Natural killer cell treated with Interleukin-12 subunit alpha and Interleukin-12 subunit beta and Interleukin-15 and Interleukin-18, amount 100 ng/mL, for 72 hours (primary cell): ENCODE results near the gene RHCE. TPM values are rescaled to one million over a fixed set of nuclear protein-coding genes. Genes with fewer than 3 reads are reported as not detected.
"Not testable (repeated sequence)": the region's sequence is repeated elsewhere in the genome, so short reads cannot be mapped to it uniquely, and the experiment has no call there.

Experiments
- ATAC-seq, 2 donors: fragments of 150-1000 bp; cut with Tn5 transposase in 1 of 2; sonication (Bioruptor Pico), chemical (Tn5 transposase) in 1 of 2; 2 replicates each; pipeline ENCODE4 v1.10.0; 2021
- DNase-seq: peaks from one replicate; pipeline ENCODE4 v3.0.0; 2022; ENCODE audit warnings: low spot score
- H3K27ac Mint-ChIP-seq, 2 donors: 1 replicate in 1 of 2; 2 replicates in 1 of 2; pipeline ENCODE4 v1.8.0; 2022; ENCODE audit warnings: mixed read lengths in 2 of 2, mild to moderate bottlenecking in 1 of 2, moderate library complexity in 1 of 2
- H3K27me3 Mint-ChIP-seq, 2 donors: 1 replicate in 1 of 2; 2 replicates in 1 of 2; pipeline ENCODE4 v1.8.0; 2022; ENCODE audit warnings: mixed read lengths in 2 of 2
- H3K36me3 Mint-ChIP-seq: one replicate; pipeline ENCODE4 v1.8.0; 2022; ENCODE audit warnings: mixed read lengths
- H3K4me1 Mint-ChIP-seq, 2 donors: 1 replicate in 1 of 2; 2 replicates in 1 of 2; pipeline ENCODE4 v1.8.0; 2022; ENCODE audit warnings: low read depth in 2 of 2, mixed read lengths in 2 of 2, mild to moderate bottlenecking in 1 of 2
- H3K4me3 Mint-ChIP-seq: one replicate; pipeline ENCODE4 v1.8.0; 2022; ENCODE audit warnings: mixed read lengths
- H3K9me3 Mint-ChIP-seq: 2 replicates; pipeline ENCODE4 v1.8.0; 2022; ENCODE audit warnings: mixed read lengths
- total RNA-seq, 2 donors: library from RNA; stranded (reverse); gene quantifications; one replicate each; pipeline ENCODE4 v1.2.3, GENCODE V29; 2022

RHCE gene
- total RNA-seq, 2 donors from 2014 or later: not detected

- DNase-seq, H3K27me3 Mint-ChIP-seq, H3K27ac Mint-ChIP-seq, H3K9me3 Mint-ChIP-seq, H3K4me1 Mint-ChIP-seq, H3K4me3 Mint-ChIP-seq: not testable (repeated sequence)
- peak in 1 of 2 donors; percentile 96 for ATAC-seq
- H3K36me3 Mint-ChIP-seq: peaks cover 11% of the 10 kb centered on the region
Measured at GRCh38 chr1:25362634-25363559, 57.7 kb downstream of the RHCE start.

DNA sequence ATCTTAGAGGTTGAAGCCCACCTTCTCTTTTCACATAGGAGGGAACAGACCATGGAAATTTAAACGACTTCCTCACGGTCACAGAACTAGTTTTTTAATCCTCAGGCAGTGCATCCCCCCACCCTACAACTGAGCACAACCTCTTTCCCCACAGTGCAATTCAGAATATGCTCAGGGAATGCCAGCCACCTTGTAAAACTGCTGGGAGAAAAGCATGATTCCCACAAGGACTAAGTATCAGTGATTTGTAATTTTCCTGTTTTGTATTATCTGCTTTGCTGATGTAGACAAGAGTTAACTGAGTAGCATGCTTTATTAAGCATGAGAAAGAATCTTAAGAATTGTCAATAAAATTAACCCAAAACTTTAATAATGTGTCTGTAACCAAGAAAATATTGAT is 58.7 kb downstream of the RHCE start:
- no peak overlapping the region for H3K4me3 Mint-ChIP-seq
- no peak for ATAC-seq
- no peaks in the 10 kb centered on the region for H3K9me3 Mint-ChIP-seq
- H3K4me1 Mint-ChIP-seq: peaks cover 6% of the 10 kb centered on the region in 2 donors
- H3K27ac Mint-ChIP-seq: peak overlapping the region in 1 of 2 donors; percentile 20
- no peaks in the 10 kb centered on the region for H3K27me3 Mint-ChIP-seq
- DNase-seq: no peak
- peaks cover 11% of the 10 kb centered on the region for H3K36me3 Mint-ChIP-seq

- Mint-ChIP-seq H3K4me3 (no peak overlapping the region), H3K27ac (no peak overlapping the region), H3K4me1 (peaks cover 11 to 13% of the 10 kb centered on the region in 2 donors), H3K27me3 (no peaks in the 10 kb centered on the region), H3K9me3 (no peaks in the 10 kb centered on the region), H3K36me3 (peaks cover 17% of the 10 kb centered on the region)
- no peak for DNase-seq
- no peak for ATAC-seq
Measured at GRCh38 chr1:25360596-25361581, 59.7 kb downstream of the RHCE start.

DNA sequence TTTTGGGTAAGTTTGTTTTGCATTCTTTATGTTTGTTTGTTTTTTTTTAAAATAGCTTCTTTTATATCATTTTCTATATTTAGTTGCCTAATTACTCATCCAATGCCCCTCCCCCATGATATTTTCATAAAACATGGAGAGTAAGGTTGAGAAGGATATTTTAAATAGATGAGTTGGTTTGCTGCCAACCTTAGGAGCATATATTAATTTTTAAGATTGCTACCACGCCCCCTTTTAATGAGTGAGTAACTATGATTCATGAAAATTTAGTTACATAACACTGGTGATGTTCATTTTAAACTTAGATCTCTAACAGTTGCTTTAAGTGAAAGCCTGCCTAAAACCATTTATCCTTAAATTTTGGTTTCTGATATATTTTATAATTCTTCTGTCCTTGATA is 63.8 kb downstream of the RHCE start:
- H3K4me1 Mint-ChIP-seq: peaks cover 14 to 17% of the 10 kb centered on the region in 2 donors
- DNase-seq (no peak), ATAC-seq (no peak)
- no peaks in the 10 kb centered on the region for H3K9me3 Mint-ChIP-seq
- H3K4me3 Mint-ChIP-seq: peak overlapping the region; percentile 34
- H3K36me3 Mint-ChIP-seq: peaks cover 18% of the 10 kb centered on the region
- H3K27me3 Mint-ChIP-seq: no peaks in the 10 kb centered on the region
- H3K27ac Mint-ChIP-seq: peak overlapping the region; percentile 52 to 55

GRCh38 chr1:25356441-25356840 is 64.2 kb downstream of the RHCE start:
- Mint-ChIP-seq H3K36me3 (peaks cover 16% of the 10 kb centered on the region), H3K4me1 (peaks cover 14 to 15% of the 10 kb centered on the region in 2 donors), H3K27ac (peak overlapping the region; percentile 52 to 60), H3K27me3 (no peaks in the 10 kb centered on the region), H3K4me3 (no peak overlapping the region), H3K9me3 (no peaks in the 10 kb centered on the region)
- DNase-seq (no peak), ATAC-seq (no peak)

DNA sequence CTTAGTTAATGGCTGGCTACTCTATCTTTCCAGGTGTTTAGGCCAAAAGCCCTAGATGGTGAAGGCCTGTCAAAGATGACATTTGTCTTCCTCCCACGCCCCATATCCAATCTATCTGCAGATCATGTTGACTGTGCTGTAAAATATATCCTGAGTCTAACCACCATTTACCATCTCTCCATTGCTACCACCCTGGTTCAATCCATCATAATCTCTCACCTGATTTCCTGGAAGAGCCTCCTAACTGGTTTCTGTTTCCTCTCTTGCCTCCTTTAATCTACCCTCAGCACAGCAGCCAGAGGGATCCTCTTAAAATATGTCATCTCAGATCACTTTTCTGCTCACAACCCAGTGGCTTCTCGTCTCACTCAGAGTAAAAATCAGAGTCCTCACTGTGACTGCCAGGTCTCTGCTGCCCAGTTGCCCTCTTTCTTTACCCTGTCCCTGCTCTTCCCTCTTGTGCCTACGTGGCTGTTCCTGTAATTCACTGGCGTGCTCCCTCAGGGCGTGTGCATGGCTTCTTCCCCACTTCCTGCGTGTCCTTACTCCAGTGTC is 64.7 kb downstream of the RHCE start:
- no peak overlapping the region for H3K4me3 Mint-ChIP-seq
- peaks cover 16% of the 10 kb centered on the region for H3K36me3 Mint-ChIP-seq
- peaks cover 11 to 15% of the 10 kb centered on the region in 2 donors for H3K4me1 Mint-ChIP-seq
- H3K27ac Mint-ChIP-seq: peak overlapping the region; percentile 52 to 60
- H3K27me3 Mint-ChIP-seq: no peaks in the 10 kb centered on the region
- no peaks in the 10 kb centered on the region for H3K9me3 Mint-ChIP-seq
- ATAC-seq (no peak), DNase-seq (no peak)

DNA sequence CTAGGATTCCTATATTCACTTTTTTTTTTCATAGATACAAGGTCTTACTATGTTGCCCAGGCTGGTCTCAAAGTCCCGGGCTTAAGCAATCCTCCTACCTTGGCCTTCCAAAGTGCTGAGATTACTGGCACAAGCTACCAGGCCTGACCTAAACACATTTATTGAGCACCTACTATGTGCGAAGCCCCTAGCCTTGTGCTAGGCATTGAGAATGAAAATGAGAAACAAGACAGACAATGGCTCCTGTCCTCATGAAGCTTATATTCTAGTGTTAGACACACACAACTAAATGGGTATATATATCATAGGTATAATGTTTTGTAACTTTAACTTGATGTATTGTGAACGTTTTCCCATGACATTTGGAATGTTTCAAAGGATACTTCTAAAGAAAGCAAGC is 71.0 kb downstream of the RHCE start:
- peaks cover 6% of the 10 kb centered on the region for H3K36me3 Mint-ChIP-seq

GRCh38 chr1:25347556-25347955 is 73.1 kb downstream of the RHCE start:
- no peaks in the 10 kb centered on the region for H3K9me3 Mint-ChIP-seq
- peaks cover 16% of the 10 kb centered on the region for H3K36me3 Mint-ChIP-seq
- no peaks in the 10 kb centered on the region for H3K27me3 Mint-ChIP-seq
- H3K4me3 Mint-ChIP-seq: no peak overlapping the region
- ATAC-seq: no peak
- H3K27ac Mint-ChIP-seq: no peak overlapping the region
- H3K4me1 Mint-ChIP-seq: peaks cover 17% of the 10 kb centered on the region in 2 donors
- DNase-seq: no peak

More for the DNA sequence above, 71.0 kb downstream of the RHCE start:
- no peak for ATAC-seq
- no peak for DNase-seq
- Mint-ChIP-seq H3K4me3 (no peak overlapping the region), H3K27me3 (no peaks in the 10 kb centered on the region), H3K9me3 (no peaks in the 10 kb centered on the region), H3K27ac (no peak overlapping the region), H3K4me1 (peaks cover 5 to 6% of the 10 kb centered on the region in 2 donors)

GRCh38 chr1:25343872-25344271 is 76.8 kb downstream of the RHCE start:
- DNase-seq (no peak), ATAC-seq (no peak)
- peaks cover 27 to 34% of the 10 kb centered on the region in 2 donors for H3K4me1 Mint-ChIP-seq
- no peaks in the 10 kb centered on the region for H3K27me3 Mint-ChIP-seq
- H3K4me3 Mint-ChIP-seq: no peak overlapping the region
- H3K36me3 Mint-ChIP-seq: peaks cover 16% of the 10 kb centered on the region
- no peaks in the 10 kb centered on the region for H3K9me3 Mint-ChIP-seq
- H3K27ac Mint-ChIP-seq: no peak overlapping the region

GRCh38 chr1:25342846-25343245 is 77.8 kb downstream of the RHCE start:
- Mint-ChIP-seq H3K4me1 (peaks cover 24 to 34% of the 10 kb centered on the region in 2 donors), H3K4me3 (no peak overlapping the region), H3K27ac (no peak overlapping the region), H3K36me3 (peaks cover 16% of the 10 kb centered on the region), H3K9me3 (no peaks in the 10 kb centered on the region), H3K27me3 (no peaks in the 10 kb centered on the region)
- no peak for DNase-seq
- ATAC-seq: no peak

DNA sequence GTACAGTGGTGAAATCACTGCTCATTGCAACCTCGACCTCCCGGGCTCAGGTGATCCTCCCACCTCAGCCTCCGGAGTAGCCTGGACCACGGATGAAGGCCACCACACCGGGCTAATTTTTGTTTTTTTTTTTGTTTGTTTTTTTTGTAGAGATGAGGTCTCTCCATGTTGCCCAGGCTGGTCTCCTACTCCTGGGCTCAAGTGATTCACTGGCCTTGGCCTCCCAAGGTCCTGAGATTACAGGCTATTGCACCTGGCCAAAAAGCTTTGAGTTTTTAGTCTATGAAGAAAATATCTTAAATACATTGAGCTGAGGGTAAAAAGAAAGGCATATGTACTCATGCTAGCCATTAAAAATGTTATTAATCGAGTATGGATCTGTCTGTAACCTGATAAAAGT is 78.9 kb downstream of the RHCE start:
- no peak for DNase-seq
- Mint-ChIP-seq H3K27me3 (no peaks in the 10 kb centered on the region), H3K36me3 (peaks cover 10% of the 10 kb centered on the region), H3K9me3 (no peaks in the 10 kb centered on the region), H3K4me3 (no peak overlapping the region), H3K27ac (no peak overlapping the region), H3K4me1 (peaks cover 27 to 38% of the 10 kb centered on the region in 2 donors)
- no peak for ATAC-seq

- Mint-ChIP-seq H3K4me3 (peak overlapping the region; percentile 93), H3K9me3 (no peaks in the 10 kb centered on the region), H3K36me3 (peaks cover 10% of the 10 kb centered on the region), H3K27ac (peak overlapping the region; percentile 81 to 85), H3K4me1 (peaks cover 25 to 43% of the 10 kb centered on the region in 2 donors), H3K27me3 (no peaks in the 10 kb centered on the region)
- DNase-seq (no peak), ATAC-seq (no peak)
Measured at GRCh38 chr1:25338986-25339385, 81.6 kb downstream of the RHCE start.

DNA sequence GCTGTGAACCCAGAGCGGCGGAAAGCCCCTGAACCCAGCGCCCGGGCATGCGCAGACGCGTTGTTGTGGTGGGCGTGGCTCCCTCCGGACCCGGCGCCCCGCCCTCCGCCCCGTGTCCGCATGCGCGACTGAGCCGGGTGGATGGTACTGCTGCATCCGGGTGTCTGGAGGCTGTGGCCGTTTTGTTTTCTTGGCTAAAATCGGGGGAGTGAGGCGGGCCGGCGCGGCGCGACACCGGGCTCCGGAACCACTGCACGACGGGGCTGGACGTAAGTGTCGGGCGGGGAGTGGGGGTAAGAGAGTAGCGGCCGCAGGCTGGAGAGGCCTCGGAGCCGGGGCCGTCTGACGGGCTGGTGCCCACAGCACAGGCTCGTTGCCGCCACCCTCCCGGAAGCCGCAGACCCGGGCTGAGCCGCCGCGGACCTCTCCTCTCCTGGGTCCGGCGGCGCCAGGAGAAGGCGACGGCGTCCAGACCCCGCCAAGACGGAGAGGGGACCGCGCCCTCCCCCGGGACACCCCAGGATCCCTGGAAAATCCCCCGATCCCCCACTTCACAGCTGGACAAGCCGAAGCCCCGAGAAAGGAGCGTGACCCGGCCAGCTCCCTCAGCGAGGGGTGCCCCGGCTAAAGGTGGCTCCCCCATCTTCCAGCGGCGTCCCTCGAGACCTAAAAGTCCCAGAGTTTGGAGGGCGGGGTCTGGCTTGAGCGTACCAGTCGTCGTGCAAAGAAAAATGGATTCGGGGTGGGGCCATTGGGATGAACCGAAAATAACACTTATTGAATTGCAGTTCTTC is 82.2 kb downstream of the RHCE start, which contains the start of gene TMEM50A:
TMEM50A (plus strand) TSS at position 147 of the 794 bp plus-strand sequence. CDS start 2,153 bp downstream, outside the sequence.
- ATAC-seq (peak; percentile 91 to 94), DNase-seq (peak; percentile 93)
- Mint-ChIP-seq H3K27ac (peak within 1 kb of the TSS; percentile 85 to 88), H3K9me3 (no peaks in the 10 kb centered on the region), H3K4me3 (peak within 1 kb of the TSS; percentile 93), H3K27me3 (no peaks in the 10 kb centered on the region), H3K36me3 (peaks cover 4% of the 10 kb centered on the region), H3K4me1 (peaks cover 19 to 38% of the 10 kb centered on the region in 2 donors)
